SJCRH30 (cell line): ENCODE results near the gene CITED1. TPM values are rescaled to one million over a fixed set of nuclear protein-coding genes. Genes with fewer than 3 reads are reported as not detected.

ENCODE experiments used
- DNase-seq, 2 experiments: peaks; one replicate each; pipeline ENCODE4 v3.0.0-alpha.2; 2015 to 2020
- H3K27ac ChIP-seq: fragments of 250-450 bp; sonication (Bioruptor Pico); 2 replicates; pipeline ENCODE4 v1.5.1; 2020; ENCODE audit warnings: mild to moderate bottlenecking, moderate library complexity
- H3K27me3 ChIP-seq: fragments of 250-450 bp; sonication (Bioruptor Pico); 2 replicates; pipeline ENCODE4 v1.5.1; 2020; ENCODE audit warnings: mild to moderate bottlenecking, moderate library complexity
- H3K36me3 ChIP-seq: fragments of 250-450 bp; sonication (Bioruptor Pico); 2 replicates; pipeline ENCODE4 v1.5.1; 2020; ENCODE audit warnings: mild to moderate bottlenecking, moderate library complexity
- H3K4me1 ChIP-seq: fragments of 250-450 bp; sonication (Bioruptor Pico); 2 replicates; pipeline ENCODE4 v1.5.1; 2020; ENCODE audit warnings: mild to moderate bottlenecking, moderate library complexity
- H3K4me3 ChIP-seq: fragments of 250-450 bp; sonication (Bioruptor Pico); 2 replicates; pipeline ENCODE4 v1.5.1; 2020; ENCODE audit warnings: mild to moderate bottlenecking, moderate library complexity
- H3K9me3 ChIP-seq: fragments of 250-450 bp; sonication (Bioruptor Pico); replicated peaks from 2 replicates; pipeline ENCODE4 v1.5.1; 2020; ENCODE audit warnings: mild to moderate bottlenecking, moderate library complexity
- total RNA-seq: library from RNA; depleted of rRNA; stranded (reverse); fragments of >200 nt; shearing (Covaris generic); gene quantifications from 2 replicates; pipeline ENCODE4 v1.2.3, GENCODE V29; 2014

CITED1 gene
- total RNA-seq, 1 experiment from 2014 or later = 8.1 TPM

DNA sequence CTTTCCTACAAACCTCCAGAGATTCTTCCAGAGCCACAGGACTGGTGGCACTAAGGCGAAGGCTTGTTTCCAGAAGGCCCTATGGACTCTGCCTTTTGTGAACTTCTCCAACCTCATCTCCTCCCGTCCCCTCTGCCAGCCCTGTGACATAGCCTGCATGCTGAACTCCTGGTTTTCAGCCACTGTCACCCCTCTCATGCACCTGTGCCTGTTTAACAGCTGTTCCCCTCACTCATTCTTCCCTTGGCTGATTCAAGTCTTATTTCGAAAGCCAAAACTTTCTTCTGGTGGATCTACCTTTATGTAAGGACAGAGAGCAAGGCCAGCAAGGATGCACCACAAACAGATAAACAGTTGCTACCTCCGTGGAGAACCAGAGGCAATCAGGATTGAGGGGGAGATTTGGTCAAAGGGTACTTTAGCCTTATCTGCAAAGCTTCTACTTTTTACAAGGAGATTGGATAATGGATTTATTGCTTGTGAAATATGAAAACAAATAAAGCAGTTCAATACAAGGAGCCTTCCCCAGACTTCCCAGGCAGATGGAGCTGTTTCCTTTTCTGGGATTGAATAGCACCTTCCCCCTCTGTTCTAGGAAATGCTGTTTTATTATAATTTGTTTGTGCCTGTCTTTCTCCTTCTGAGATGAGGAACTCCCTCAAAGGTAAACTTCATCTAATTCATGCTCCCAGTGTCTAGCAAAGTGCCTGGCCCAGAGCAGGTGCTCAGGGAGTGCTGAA lies 5.7 kb downstream of the CITED1 start:
- Histone ChIP-seq H3K4me1 (peaks cover 2% of the 10 kb centered on the region; the same call in 1 of the 2 replicates), H3K9me3 (no peaks in the 10 kb centered on the region), H3K36me3 (no peaks in the 10 kb centered on the region), H3K4me3 (no peak overlapping the region), H3K27me3 (no peaks in the 10 kb centered on the region; the same call in 1 of the 2 replicates), H3K27ac (no peak overlapping the region)
- peak; percentile 40 to 71 for DNase-seq

DNA sequence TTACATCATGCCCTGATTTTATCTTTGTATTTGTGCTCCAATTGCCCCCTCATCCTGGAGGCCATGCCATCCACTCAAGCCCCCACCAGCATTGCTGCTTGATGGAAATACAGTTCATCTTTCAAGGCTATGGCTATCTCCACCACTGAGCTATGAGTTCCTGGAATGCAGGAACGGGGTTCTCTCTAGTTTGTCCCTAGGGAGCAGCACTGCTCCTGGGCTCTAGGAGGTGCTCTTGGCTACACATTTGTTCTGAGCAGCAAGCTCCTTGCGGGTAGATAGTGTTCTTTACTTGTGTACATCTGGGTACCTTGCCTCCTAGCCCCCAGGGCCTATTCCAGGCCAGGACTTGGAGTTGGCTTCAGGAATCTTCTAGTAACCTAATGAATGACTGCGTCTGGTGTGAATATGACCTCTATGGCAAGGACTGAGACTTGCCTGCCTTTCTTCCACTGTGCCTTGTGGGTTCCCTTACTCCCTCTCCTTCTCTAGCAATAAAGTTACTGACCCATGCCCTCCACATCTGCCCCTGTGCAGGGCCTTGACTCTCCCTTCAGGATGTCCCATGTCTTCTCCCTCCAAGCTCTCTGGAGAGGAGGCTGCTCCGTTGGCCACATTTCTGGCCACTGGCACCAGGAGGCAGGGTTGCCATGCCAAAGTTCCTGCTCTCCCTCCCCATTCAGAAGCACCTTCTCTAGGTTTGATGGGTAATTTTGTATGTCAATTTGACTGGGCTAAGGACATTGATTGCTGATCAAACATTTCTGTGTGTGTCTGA lies 7.6 kb downstream of the CITED1 start:
- DNase-seq = peak; percentile 23 to 59
- no peaks in the 10 kb centered on the region for H3K27me3 ChIP-seq
- peaks cover 2% of the 10 kb centered on the region; the same call in 1 of the 2 replicates for H3K4me1 ChIP-seq
- no peaks in the 10 kb centered on the region for H3K9me3 ChIP-seq
- H3K27ac ChIP-seq = no peak overlapping the region
- no peak overlapping the region for H3K4me3 ChIP-seq
- no peaks in the 10 kb centered on the region for H3K36me3 ChIP-seq

DNA sequence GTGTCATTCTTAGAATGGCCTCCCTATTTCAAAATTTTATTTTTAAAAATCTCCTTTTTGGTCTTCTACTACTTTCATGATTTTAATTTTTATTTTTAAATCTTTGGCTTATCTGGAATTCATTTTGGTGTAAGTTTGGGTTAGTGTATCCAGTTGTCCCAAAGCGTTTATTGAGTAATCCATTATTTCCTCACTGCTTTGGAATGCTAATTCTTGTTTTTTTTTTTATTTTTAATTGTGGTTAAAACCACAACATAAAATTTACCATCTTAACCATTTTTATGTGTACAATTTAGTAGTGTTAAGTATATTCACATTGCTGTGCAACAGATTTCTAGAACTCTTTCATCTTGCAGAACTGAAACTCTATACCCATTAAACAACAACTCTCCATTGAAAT lies 8.7 kb downstream of the CITED1 start:
- DNase-seq = no peak
- no peaks in the 10 kb centered on the region; the same call in 1 of the 2 replicates for H3K9me3 ChIP-seq
- H3K36me3 ChIP-seq = no peaks in the 10 kb centered on the region
- no peak overlapping the region for H3K27ac ChIP-seq
- no peaks in the 10 kb centered on the region for H3K27me3 ChIP-seq
- H3K4me1 ChIP-seq = peaks cover 2% of the 10 kb centered on the region; the same call in 1 of the 2 replicates
- H3K4me3 ChIP-seq = no peak overlapping the region

DNA sequence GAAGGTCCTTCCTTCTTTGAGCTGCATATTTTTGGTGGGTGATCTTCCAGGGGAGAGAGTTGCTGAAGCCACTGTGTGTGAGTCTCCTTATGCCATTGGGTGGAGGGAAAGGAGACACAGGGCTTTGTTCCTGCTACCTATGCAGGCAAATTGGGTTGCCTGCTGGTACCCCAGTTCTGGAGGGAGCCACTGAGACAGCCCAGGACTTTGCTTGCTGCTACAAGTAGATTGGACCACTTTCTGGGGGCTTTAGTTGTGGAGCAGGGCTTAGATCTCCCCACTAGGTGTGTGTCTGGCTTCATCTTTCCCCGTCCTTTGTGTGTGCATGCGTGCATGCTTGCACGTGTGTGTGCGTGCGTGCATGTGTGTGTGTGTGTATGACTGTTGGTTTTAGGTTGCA lies 10.0 kb downstream of the CITED1 start:
- no peaks in the 10 kb centered on the region for H3K27me3 ChIP-seq
- peaks cover 2% of the 10 kb centered on the region; the same call in 1 of the 2 replicates for H3K4me1 ChIP-seq
- no peaks in the 10 kb centered on the region for H3K36me3 ChIP-seq
- H3K4me3 ChIP-seq = no peak overlapping the region
- DNase-seq = no peak
- no peaks in the 10 kb centered on the region; the same call in 1 of the 2 replicates for H3K9me3 ChIP-seq
- no peak overlapping the region for H3K27ac ChIP-seq

DNA sequence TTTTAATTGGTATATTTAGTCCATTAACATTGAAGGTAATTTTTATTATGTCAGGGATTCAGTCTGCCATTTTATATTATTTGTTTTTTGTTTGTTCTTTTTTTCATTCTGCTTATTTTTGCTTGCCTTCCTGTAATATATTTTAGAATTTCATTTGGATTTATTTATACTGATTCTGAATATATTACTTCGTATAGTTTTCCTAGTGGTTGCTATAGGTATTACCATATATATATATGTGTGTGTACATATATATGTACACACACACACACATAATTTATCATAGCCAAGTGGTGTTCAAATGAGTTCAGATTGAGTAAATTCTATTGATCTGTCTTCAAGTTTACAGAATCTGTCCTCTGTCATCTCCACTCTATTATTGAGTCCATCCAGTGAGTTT lies 11.2 kb downstream of the CITED1 start:
- Histone ChIP-seq H3K9me3 (no peaks in the 10 kb centered on the region; the same call in 1 of the 2 replicates), H3K27me3 (no peaks in the 10 kb centered on the region), H3K4me1 (no peaks in the 10 kb centered on the region), H3K4me3 (no peak overlapping the region), H3K27ac (no peak overlapping the region), H3K36me3 (no peaks in the 10 kb centered on the region)
- DNase-seq = no peak

DNA sequence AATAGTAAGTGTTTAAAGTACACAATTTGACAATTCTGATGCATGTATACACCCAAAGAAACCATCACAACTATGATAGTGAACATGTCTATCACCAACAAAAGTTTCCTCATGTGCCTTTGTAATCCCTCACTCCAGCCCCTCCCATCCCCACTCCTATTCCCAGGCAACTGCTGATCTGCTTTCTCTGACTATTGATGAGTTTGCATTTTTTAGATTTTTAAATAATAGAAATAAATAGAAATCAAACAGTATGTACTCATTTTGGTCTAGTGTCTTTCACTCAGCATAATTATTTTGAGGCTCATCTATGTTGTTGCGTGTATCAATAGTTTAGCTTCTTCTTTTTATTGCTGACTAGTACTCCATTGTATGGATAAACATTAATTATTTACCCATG lies 23.4 kb downstream of the CITED1 start:
- no peaks in the 10 kb centered on the region for H3K9me3 ChIP-seq
- H3K27me3 ChIP-seq = no peaks in the 10 kb centered on the region
- H3K27ac ChIP-seq = no peak overlapping the region
- no peaks in the 10 kb centered on the region for H3K4me1 ChIP-seq
- no peak overlapping the region for H3K4me3 ChIP-seq
- H3K36me3 ChIP-seq = no peaks in the 10 kb centered on the region
- DNase-seq = no peak

DNA sequence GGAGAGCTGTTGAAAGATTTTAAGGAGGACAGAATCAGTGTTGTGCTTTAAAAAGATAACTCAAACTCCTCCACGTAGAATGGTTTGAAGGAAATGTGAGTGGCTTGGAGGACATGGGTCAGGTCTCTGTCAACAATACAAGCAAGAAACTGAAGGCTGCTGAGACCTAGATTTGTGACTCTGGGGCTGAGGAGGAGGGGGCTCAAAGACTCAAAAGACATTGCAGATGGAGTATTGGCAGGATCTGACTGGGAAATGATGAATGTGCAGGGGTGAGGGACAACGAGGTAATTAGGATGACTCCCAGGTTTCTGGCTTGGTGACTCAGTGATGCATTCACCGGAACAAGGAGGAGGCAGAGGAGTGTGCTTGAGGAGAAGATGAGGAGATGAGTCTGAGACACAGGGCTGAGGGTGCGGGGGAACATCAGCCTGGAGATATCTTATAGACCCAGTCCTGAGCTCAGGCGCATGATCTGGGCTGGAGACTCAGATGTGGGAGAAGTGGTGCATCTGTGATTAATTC lies 25.3 kb downstream of the CITED1 start:
- H3K4me3 ChIP-seq = no peak overlapping the region
- DNase-seq = no peak
- H3K27ac ChIP-seq = no peak overlapping the region
- H3K9me3 ChIP-seq = no peaks in the 10 kb centered on the region
- H3K4me1 ChIP-seq = no peaks in the 10 kb centered on the region
- H3K36me3 ChIP-seq = peaks cover 13% of the 10 kb centered on the region
- H3K27me3 ChIP-seq = no peaks in the 10 kb centered on the region

DNA sequence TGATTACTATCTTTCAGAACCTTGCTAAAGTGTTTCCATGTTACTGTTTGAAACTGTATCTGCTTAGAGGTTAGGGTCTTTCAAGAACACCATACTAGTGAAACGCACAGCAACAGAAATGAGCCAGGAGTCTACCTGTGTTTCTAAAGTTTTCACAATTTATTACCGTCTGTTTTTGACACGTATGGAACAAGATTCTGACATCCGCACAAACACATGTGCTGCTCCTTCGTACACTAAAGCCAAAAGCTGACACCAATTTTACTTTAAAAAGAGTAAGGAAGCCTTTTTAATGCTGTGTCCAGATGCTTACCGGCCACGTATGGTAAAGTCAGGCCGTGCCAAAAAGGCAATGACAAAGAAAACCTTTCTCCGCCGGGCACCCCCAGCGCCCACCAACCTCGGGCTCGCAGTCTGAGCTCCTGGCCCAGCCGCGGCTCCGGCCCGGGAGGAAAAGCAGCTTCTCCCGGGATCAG lies 29.2 kb downstream of the CITED1 start:
- no peak for DNase-seq
- Histone ChIP-seq H3K9me3 (no peaks in the 10 kb centered on the region), H3K36me3 (peaks cover 51% of the 10 kb centered on the region), H3K4me3 (peak overlapping the region; percentile 85), H3K27ac (peak overlapping the region; percentile 83), H3K27me3 (no peaks in the 10 kb centered on the region), H3K4me1 (peaks cover 6% of the 10 kb centered on the region; the same call in 1 of the 2 replicates)

DNA sequence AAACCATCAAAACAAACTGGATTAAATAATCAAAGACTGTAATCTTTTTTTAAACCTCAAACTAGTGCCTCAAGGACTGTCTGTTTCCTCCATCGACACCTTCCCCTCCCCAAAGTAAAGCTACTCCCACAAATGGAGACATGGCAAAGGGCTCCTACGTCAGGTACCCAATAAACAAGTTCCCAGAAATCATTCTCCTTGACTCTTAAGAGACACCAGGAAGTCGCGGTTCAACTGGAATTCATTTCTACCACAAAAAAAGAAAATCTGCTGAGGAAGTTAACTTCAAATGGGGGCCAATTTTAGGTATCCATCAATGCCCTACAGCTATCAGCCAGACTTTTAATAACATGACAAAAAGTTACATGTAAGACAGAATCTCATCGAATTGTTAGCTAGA lies 31.2 kb downstream of the CITED1 start:
- Histone ChIP-seq H3K4me3 (peak overlapping the region; percentile 85), H3K27ac (no peak overlapping the region), H3K27me3 (no peaks in the 10 kb centered on the region), H3K9me3 (no peaks in the 10 kb centered on the region), H3K36me3 (peaks cover 70% of the 10 kb centered on the region), H3K4me1 (peaks cover 6% of the 10 kb centered on the region; the same call in 1 of the 2 replicates)
- DNase-seq = no peak

DNA sequence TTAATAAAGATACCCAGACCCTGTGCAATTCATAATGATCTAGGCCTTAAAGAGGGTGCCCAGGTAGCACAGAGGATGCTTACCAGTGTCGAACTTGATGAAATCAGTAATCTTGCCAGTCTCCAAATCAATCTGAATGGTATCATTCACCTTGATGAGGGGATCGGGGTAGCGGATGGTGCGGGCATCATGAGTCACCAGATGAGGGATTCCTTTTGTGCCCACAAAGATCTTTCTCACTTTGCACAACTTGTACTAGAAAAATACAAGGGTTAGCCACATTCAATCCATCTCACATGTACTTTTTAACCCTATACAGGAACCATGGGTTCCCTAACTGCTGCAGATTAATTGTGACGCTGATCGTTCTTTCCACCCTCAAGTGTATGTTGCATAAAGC lies 32.0 kb downstream of the CITED1 start:
- no peaks in the 10 kb centered on the region for H3K9me3 ChIP-seq
- peaks cover 78% of the 10 kb centered on the region for H3K36me3 ChIP-seq
- DNase-seq = no peak
- H3K4me1 ChIP-seq = peaks cover 6% of the 10 kb centered on the region; the same call in 1 of the 2 replicates
- H3K27ac ChIP-seq = no peak overlapping the region
- H3K4me3 ChIP-seq = no peak overlapping the region
- H3K27me3 ChIP-seq = no peaks in the 10 kb centered on the region

DNA sequence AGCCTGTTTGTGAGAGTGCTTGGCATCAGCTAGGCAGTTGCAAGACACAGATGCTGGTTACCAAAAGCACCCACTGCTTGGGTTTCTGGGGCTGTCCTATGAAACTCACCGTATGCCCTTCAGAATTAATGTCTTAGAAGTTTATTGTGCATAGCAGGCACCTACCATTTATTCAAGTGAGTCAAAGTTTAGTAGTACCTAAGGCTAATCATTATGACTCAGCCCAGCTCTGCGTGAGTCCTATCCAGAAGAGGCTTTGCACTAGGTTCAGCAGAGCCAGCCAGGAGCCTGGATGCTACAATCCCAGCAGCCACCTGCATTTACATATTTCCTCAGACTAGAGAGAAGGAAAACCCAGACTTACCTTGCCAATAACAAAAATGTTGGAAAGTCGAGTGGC lies 32.8 kb downstream of the CITED1 start:
- Histone ChIP-seq H3K36me3 (peaks cover 86% of the 10 kb centered on the region), H3K4me1 (peaks cover 6% of the 10 kb centered on the region; the same call in 1 of the 2 replicates), H3K4me3 (no peak overlapping the region), H3K9me3 (no peaks in the 10 kb centered on the region), H3K27ac (no peak overlapping the region), H3K27me3 (no peaks in the 10 kb centered on the region)
- DNase-seq = no peak

DNA sequence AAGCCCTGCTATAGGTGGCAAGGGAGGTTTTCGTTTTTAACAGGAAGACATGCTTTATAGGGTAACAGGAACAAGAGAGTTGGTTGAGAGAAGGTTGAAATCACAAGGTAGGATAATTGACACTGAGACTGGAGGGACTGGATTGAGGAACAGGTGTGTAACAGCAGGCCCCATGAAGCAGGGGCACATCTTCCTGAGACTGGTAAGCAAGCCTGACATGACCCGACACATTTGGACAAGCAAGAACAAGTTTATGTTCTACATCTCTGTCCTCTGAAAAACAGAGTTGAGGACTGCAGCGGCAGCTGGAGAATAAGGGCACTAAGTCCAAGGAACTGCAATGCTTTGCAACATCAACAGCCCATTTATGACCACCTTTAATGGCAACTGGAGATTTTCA lies 33.9 kb downstream of the CITED1 start:
- DNase-seq = no peak
- Histone ChIP-seq H3K9me3 (no peaks in the 10 kb centered on the region), H3K4me1 (peaks cover 6% of the 10 kb centered on the region; the same call in 1 of the 2 replicates), H3K4me3 (no peak overlapping the region), H3K27ac (no peak overlapping the region), H3K36me3 (peaks cover 89% of the 10 kb centered on the region), H3K27me3 (no peaks in the 10 kb centered on the region)

DNA sequence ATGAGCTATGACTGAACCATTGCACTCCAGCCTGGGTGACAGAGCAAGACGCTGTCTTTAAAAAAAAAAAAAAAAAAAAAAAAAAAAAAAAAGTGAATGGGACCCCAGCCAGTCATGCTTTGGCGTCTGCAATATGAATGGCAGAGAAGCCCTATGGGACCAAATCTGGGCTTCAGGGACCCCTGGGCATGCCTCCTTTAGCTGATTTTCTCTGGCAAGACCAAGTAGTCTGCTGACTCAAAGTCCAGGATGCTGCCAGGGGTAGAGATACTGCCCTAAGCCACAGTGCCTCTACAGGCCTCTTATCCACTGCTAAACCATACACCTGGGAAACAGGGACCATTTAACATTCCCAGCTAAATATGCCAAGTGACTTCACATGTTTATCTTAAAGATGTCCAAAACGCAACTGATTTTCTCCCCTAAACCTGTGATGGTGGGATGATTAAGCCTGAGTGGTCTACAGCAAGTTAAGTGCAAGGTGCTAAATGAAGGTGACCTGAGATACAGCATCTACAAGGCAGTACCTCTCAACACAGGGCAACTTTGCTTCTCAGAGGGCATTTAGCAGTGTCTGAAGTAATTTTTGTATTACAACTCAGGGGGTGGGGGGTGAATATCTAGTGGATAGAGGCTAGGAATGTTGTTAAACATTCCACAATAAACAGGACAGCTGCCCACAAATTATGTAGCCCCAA lies 34.5 kb downstream of the CITED1 start:
- peaks cover 6% of the 10 kb centered on the region; the same call in 1 of the 2 replicates for H3K4me1 ChIP-seq
- no peak for DNase-seq
- H3K4me3 ChIP-seq = no peak overlapping the region
- no peaks in the 10 kb centered on the region for H3K27me3 ChIP-seq
- peaks cover 85% of the 10 kb centered on the region for H3K36me3 ChIP-seq
- H3K9me3 ChIP-seq = no peaks in the 10 kb centered on the region
- H3K27ac ChIP-seq = no peak overlapping the region

DNA sequence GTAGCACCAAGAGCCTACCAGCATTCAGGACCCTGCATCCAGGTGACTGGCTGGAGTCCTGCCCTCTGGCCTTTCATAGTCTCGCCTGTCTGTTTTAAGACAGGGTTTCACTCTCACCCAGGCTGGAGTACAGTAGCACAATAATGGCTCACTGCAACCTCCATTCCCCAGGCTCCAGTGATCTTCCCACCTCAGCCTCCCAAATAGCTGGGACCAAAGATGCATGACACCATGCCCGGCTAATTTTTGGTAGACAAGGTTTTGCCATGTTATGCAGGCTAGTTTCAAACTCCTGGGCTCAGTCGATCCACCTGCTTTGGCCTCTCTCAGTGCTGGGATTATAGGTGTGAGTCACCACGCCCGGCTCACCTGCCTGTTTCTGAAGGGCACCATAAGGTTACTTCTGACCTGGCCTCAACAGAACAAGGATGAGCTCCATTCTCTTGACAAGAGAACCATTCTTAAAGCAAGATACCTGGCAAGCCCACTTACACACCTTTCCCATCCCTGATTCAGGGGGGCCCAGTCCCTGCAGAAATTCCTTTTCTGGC lies 35.3 kb downstream of the CITED1 start:
- Histone ChIP-seq H3K27ac (no peak overlapping the region), H3K4me3 (no peak overlapping the region), H3K4me1 (peaks cover 6% of the 10 kb centered on the region; the same call in 1 of the 2 replicates), H3K9me3 (no peaks in the 10 kb centered on the region), H3K27me3 (no peaks in the 10 kb centered on the region), H3K36me3 (peaks cover 77% of the 10 kb centered on the region)
- DNase-seq = no peak
